ENCODE data around the gene EP400. TPM values are rescaled to one million over a fixed set of nuclear protein-coding genes. Genes with fewer than 3 reads are reported as not detected.

EP400 gene
- total RNA-seq, 3 donors from 2014 or later = 34.9 to 47.8 (median 40.7) TPM

GRCh38 chr12:131971226-131971625, 21.5 kb downstream of the EP400 start:
- TF ChIP-seq CTCF (IDR thresholded peaks at IDR 0.05) = no peak
- no peak overlapping the region for H3K4me3 ChIP-seq
- H3K36me3 ChIP-seq (ENCODE audit: low read depth) = no peaks in the 10 kb centered on the region
- H3K9me3 ChIP-seq = no peaks in the 10 kb centered on the region
- DNase-seq = no peak
- intact Hi-C loops (cut with DNase I, micrococcal nuclease) = no loop called here
- no peaks in the 10 kb centered on the region for H3K4me1 ChIP-seq (ENCODE audit: low read depth)
- no peak for ATAC-seq

GRCh38 chr12:131975228-131975627, 25.5 kb downstream of the EP400 start:
- H3K4me1 ChIP-seq (ENCODE audit: low read depth) = no peaks in the 10 kb centered on the region
- H3K36me3 ChIP-seq (ENCODE audit: low read depth) = no peaks in the 10 kb centered on the region
- DNase-seq (no peak), ATAC-seq (no peak)
- TF ChIP-seq CTCF (IDR thresholded peaks at IDR 0.05) = no peak
- intact Hi-C loops (cut with DNase I, micrococcal nuclease) = no loop called here
- no peaks in the 10 kb centered on the region for H3K9me3 ChIP-seq
- H3K4me3 ChIP-seq = no peak overlapping the region

- H3K4me1 ChIP-seq (ENCODE audit: low read depth) = no peaks in the 10 kb centered on the region
- H3K36me3 ChIP-seq (ENCODE audit: low read depth) = no peaks in the 10 kb centered on the region
- DNase-seq (no peak), ATAC-seq (no peak)
- intact Hi-C loops (cut with DNase I, micrococcal nuclease) = no loop called here
- H3K9me3 ChIP-seq = no peaks in the 10 kb centered on the region
- no peak for TF ChIP-seq CTCF (IDR thresholded peaks at IDR 0.05)
- H3K4me3 ChIP-seq = no peak overlapping the region
Observed at GRCh38 chr12:131979606-131980005, 29.9 kb downstream of the EP400 start.

- H3K36me3 ChIP-seq (ENCODE audit: low read depth) = no peaks in the 10 kb centered on the region
- no peaks in the 10 kb centered on the region for H3K4me1 ChIP-seq (ENCODE audit: low read depth)
- H3K9me3 ChIP-seq = no peaks in the 10 kb centered on the region
- ATAC-seq (no peak), DNase-seq (no peak)
- intact Hi-C loops (cut with DNase I, micrococcal nuclease) = no loop called here
- H3K4me3 ChIP-seq = no peak overlapping the region
- no peak for TF ChIP-seq CTCF (IDR thresholded peaks at IDR 0.05)
Observed at GRCh38 chr12:131980263-131980662, 30.5 kb downstream of the EP400 start.

- TF ChIP-seq CTCF (IDR thresholded peaks at IDR 0.05) = no peak
- H3K9me3 ChIP-seq = no peaks in the 10 kb centered on the region
- intact Hi-C loops (cut with DNase I, micrococcal nuclease) = no loop called here
- ATAC-seq = no peak
- peaks cover 2% of the 10 kb centered on the region for H3K36me3 ChIP-seq (ENCODE audit: low read depth)
- no peak for DNase-seq
- H3K4me1 ChIP-seq (ENCODE audit: low read depth) = no peaks in the 10 kb centered on the region
- no peak overlapping the region for H3K4me3 ChIP-seq
Observed at GRCh38 chr12:131981388-131981787, 31.6 kb downstream of the EP400 start.

GRCh38 chr12:131982041-131982440, 32.3 kb downstream of the EP400 start:
- intact Hi-C loops (cut with DNase I, micrococcal nuclease) = no loop called here
- TF ChIP-seq CTCF (IDR thresholded peaks at IDR 0.05) = no peak
- no peak for ATAC-seq
- Histone ChIP-seq H3K36me3 (ENCODE audit: low read depth) (peaks cover 3% of the 10 kb centered on the region), H3K9me3 (no peaks in the 10 kb centered on the region), H3K4me3 (no peak overlapping the region), H3K4me1 (ENCODE audit: low read depth) (no peaks in the 10 kb centered on the region)
- DNase-seq = no peak
